ENCODE data around the gene SPANXB1. TPM values are rescaled to one million over a fixed set of nuclear protein-coding genes. Genes with fewer than 3 reads are reported as not detected.
"Not testable (repeated sequence)": the region's sequence is repeated elsewhere in the genome, so short reads cannot be mapped to it uniquely, and the experiment has no call there.

Gene SPANXB1
- total and polyA plus RNA-seq, 8 donors, result not detected

GRCh38 chrX:140983730-140984129, 18.7 kb upstream of the SPANXB1 start:
- H3K4me1 ChIP-seq, result no peaks in the 10 kb centered on the region
- no peaks in the 10 kb centered on the region for H3K9me3 ChIP-seq
- no peaks in the 10 kb centered on the region for H3K36me3 ChIP-seq
- H3K4me3 ChIP-seq, result no peak overlapping the region
- H3K27ac ChIP-seq, result no peak overlapping the region
- no peak for DNase-seq
- TF ChIP-seq CTCF (IDR thresholded peaks at IDR 0.05), result no peak
- no peak for ATAC-seq
- intact Hi-C loops (cut with DNase I), result no loop called here
- H3K27me3 ChIP-seq, result no peaks in the 10 kb centered on the region

GRCh38 chrX:141005243-141005642, 2.8 kb downstream of the SPANXB1 start:
- intact Hi-C loops (cut with DNase I), result not testable (repeated sequence)

GRCh38 chrX:141044246-141044645, 41.9 kb downstream of the SPANXB1 start:
- H3K4me3 ChIP-seq; H3K27me3 ChIP-seq; H3K4me1 ChIP-seq; ATAC-seq; H3K27ac ChIP-seq; H3K9me3 ChIP-seq; intact Hi-C loops (cut with DNase I); DNase-seq; H3K36me3 ChIP-seq: not testable (repeated sequence)

More at GRCh38 chrX:141005243-141005642, 2.8 kb downstream of the SPANXB1 start:
- not testable (repeated sequence) for H3K4me3 ChIP-seq, H3K27me3 ChIP-seq, DNase-seq, H3K36me3 ChIP-seq, H3K27ac ChIP-seq, ATAC-seq, H3K4me1 ChIP-seq, H3K9me3 ChIP-seq

- H3K4me3 ChIP-seq; DNase-seq; ATAC-seq; H3K27me3 ChIP-seq; H3K27ac ChIP-seq; H3K36me3 ChIP-seq; intact Hi-C loops (cut with DNase I); H3K4me1 ChIP-seq; H3K9me3 ChIP-seq: not testable (repeated sequence)
These were observed 47.5 kb downstream of the SPANXB1 start for GRCh38 chrX:141049878-141050277.

GRCh38 chrX:141052098-141052497, 49.7 kb downstream of the SPANXB1 start:
- H3K9me3 ChIP-seq; H3K36me3 ChIP-seq; intact Hi-C loops (cut with DNase I); H3K27ac ChIP-seq; H3K27me3 ChIP-seq; H3K4me1 ChIP-seq; DNase-seq; H3K4me3 ChIP-seq: not testable (repeated sequence)
- ATAC-seq, result peak; percentile 64

Other genes with a start within 250 kb of the SPANXB1 start
- 10 to 100 TPM; 21.6 to 47.4 TPM for gene LDOC1, start 174.5 kb downstream of the SPANXB1 start, total RNA-seq
- 10 to 100 TPM; 59.9 to 77.5 (median 72.0) TPM for gene LDOC1, start 174.5 kb downstream of the SPANXB1 start, polyA plus RNA-seq (ENCODE audit: insufficient read length in 6 of 6)
- gene SPANXC, start 239.9 kb downstream of the SPANXB1 start, total RNA-seq, result not detected
- not detected for gene SPANXC, start 239.9 kb downstream of the SPANXB1 start, polyA plus RNA-seq (ENCODE audit: insufficient read length in 6 of 6)

All from left lung (tissue), 10 donors.